Measurements from ENCODE around the gene CDK2.

CDK2 gene

GRCh38 chr12:55933799-55934742 lies 32.6 kb upstream of the CDK2 start:
- no peak overlapping the region for H3K4me2 ChIP-seq (ENCODE audit: low read length, poor library complexity, severe bottlenecking)
- H4K91ac ChIP-seq (ENCODE audit: low read length) = no peak overlapping the region
- no peak overlapping the region for H2BK12ac ChIP-seq (ENCODE audit: low read length in 2 of 2)
- peaks cover 19% of the 10 kb centered on the region for H3K79me1 ChIP-seq (replicated peaks; ENCODE audit: low read length, poor library complexity, severe bottlenecking)
- H2BK120ac ChIP-seq (ENCODE audit: low read depth, low read length) = no peak overlapping the region
- DNase-seq = peak; percentile 17
- H3K27ac ChIP-seq (ENCODE audit: low read length, poor library complexity, severe bottlenecking) = no peak overlapping the region
- peaks cover 18% of the 10 kb centered on the region for H3K4me1 ChIP-seq (ENCODE audit: control insufficient read depth, insufficient read depth, low read depth, low read length)
- H3K9ac ChIP-seq (ENCODE audit: low read length) = peak overlapping the region; percentile 17
- no peak overlapping the region for H2BK15ac ChIP-seq (ENCODE audit: low read depth, poor library complexity, severe bottlenecking)
- H4K8ac ChIP-seq (ENCODE audit: low read length) = no peak overlapping the region
- H3K23ac ChIP-seq (ENCODE audit: low read length in 2 of 2) = no peak overlapping the region
- no peaks in the 10 kb centered on the region for H3K9me3 ChIP-seq (ENCODE audit: control insufficient read depth, low read length)
- H2BK5ac ChIP-seq (ENCODE audit: low read depth, low read length, poor library complexity, severe bottlenecking) = no peak overlapping the region
- no peak overlapping the region for H3K4ac ChIP-seq (ENCODE audit: low read depth in 1 of 2, low read length in 2 of 2)
- no peak overlapping the region for H3K4me3 ChIP-seq (ENCODE audit: insufficient read depth in 1 of 2, low read depth in 1 of 2, low read length in 2 of 2)
- H2AK5ac ChIP-seq (ENCODE audit: low read length, severe bottlenecking) = no peak overlapping the region
- no peak overlapping the region for H3K18ac ChIP-seq (ENCODE audit: low read depth in 1 of 2, low read length in 2 of 2)
- H3K14ac ChIP-seq (ENCODE audit: low read length in 2 of 2) = no peak overlapping the region
- no peak overlapping the region for H2AFZ ChIP-seq (ENCODE audit: low read depth, low read length)
- peaks cover 3 to 17% of the 10 kb centered on the region in 2 experiments for H3K36me3 ChIP-seq (ENCODE audit: control insufficient read depth in 1 of 2, insufficient read depth in 2 of 2, low read depth in 1 of 2, low read length in 2 of 2)
- WGBS = 100% methylated on average over 1 of the region's 1 CpG
- no peaks in the 10 kb centered on the region for H3K27me3 ChIP-seq (ENCODE audit: control insufficient read depth in 1 of 2, insufficient read depth in 1 of 2, low read length in 2 of 2)

- Histone ChIP-seq H2BK5ac (ENCODE audit: low read depth, low read length, poor library complexity, severe bottlenecking) (no peak overlapping the region), H3K9ac (ENCODE audit: low read length) (no peak overlapping the region), H3K23ac (ENCODE audit: low read length in 2 of 2) (no peak overlapping the region), H3K27ac (ENCODE audit: low read length, poor library complexity, severe bottlenecking) (no peak overlapping the region), H3K14ac (ENCODE audit: low read length in 2 of 2) (no peak overlapping the region), H3K4me3 (ENCODE audit: insufficient read depth in 1 of 2, low read depth in 1 of 2, low read length in 2 of 2) (no peak overlapping the region), H3K18ac (ENCODE audit: low read depth in 1 of 2, low read length in 2 of 2) (no peak overlapping the region), H3K79me1 (replicated peaks; ENCODE audit: low read length, poor library complexity, severe bottlenecking) (peaks cover 15% of the 10 kb centered on the region), H4K91ac (ENCODE audit: low read length) (no peak overlapping the region), H3K4ac (ENCODE audit: low read depth in 1 of 2, low read length in 2 of 2) (no peak overlapping the region), H2AK5ac (ENCODE audit: low read length, severe bottlenecking) (no peak overlapping the region), H3K4me2 (ENCODE audit: low read length, poor library complexity, severe bottlenecking) (no peak overlapping the region), H3K36me3 (ENCODE audit: control insufficient read depth in 1 of 2, insufficient read depth in 2 of 2, low read depth in 1 of 2, low read length in 2 of 2) (peaks cover 7 to 19% of the 10 kb centered on the region in 2 experiments), H3K4me1 (ENCODE audit: control insufficient read depth, insufficient read depth, low read depth, low read length) (peaks cover 18% of the 10 kb centered on the region), H3K27me3 (ENCODE audit: control insufficient read depth in 1 of 2, insufficient read depth in 1 of 2, low read length in 2 of 2) (no peaks in the 10 kb centered on the region), H2BK15ac (ENCODE audit: low read depth, poor library complexity, severe bottlenecking) (no peak overlapping the region), H4K8ac (ENCODE audit: low read length) (no peak overlapping the region), H2BK120ac (ENCODE audit: low read depth, low read length) (no peak overlapping the region), H2BK12ac (ENCODE audit: low read length in 2 of 2) (peak overlapping the region in 1 of 2 experiments; percentile 56), H2AFZ (ENCODE audit: low read depth, low read length) (no peak overlapping the region), H3K9me3 (ENCODE audit: control insufficient read depth, low read length) (no peaks in the 10 kb centered on the region)
- no peak for DNase-seq
- 100% methylated on average over 1 of the region's 1 CpG for WGBS
Measured at GRCh38 chr12:55934773-55935172, 31.9 kb upstream of the CDK2 start.

GRCh38 chr12:55935738-55936151 lies 30.9 kb upstream of the CDK2 start:
- Histone ChIP-seq H3K79me1 (replicated peaks; ENCODE audit: low read length, poor library complexity, severe bottlenecking) (peaks cover 15% of the 10 kb centered on the region), H2AK5ac (ENCODE audit: low read length, severe bottlenecking) (no peak overlapping the region), H2BK12ac (ENCODE audit: low read length in 2 of 2) (no peak overlapping the region), H2BK15ac (ENCODE audit: low read depth, poor library complexity, severe bottlenecking) (no peak overlapping the region), H3K18ac (ENCODE audit: low read depth in 1 of 2, low read length in 2 of 2) (no peak overlapping the region), H4K8ac (ENCODE audit: low read length) (no peak overlapping the region), H3K4ac (ENCODE audit: low read depth in 1 of 2, low read length in 2 of 2) (no peak overlapping the region), H3K4me2 (ENCODE audit: low read length, poor library complexity, severe bottlenecking) (no peak overlapping the region), H2AFZ (ENCODE audit: low read depth, low read length) (no peak overlapping the region), H3K27me3 (ENCODE audit: control insufficient read depth in 1 of 2, insufficient read depth in 1 of 2, low read length in 2 of 2) (no peaks in the 10 kb centered on the region), H3K4me1 (ENCODE audit: control insufficient read depth, insufficient read depth, low read depth, low read length) (peaks cover 22% of the 10 kb centered on the region), H3K14ac (ENCODE audit: low read length in 2 of 2) (no peak overlapping the region), H3K4me3 (ENCODE audit: insufficient read depth in 1 of 2, low read depth in 1 of 2, low read length in 2 of 2) (peak overlapping the region in 1 of 2 experiments; percentile 69), H3K9me3 (ENCODE audit: control insufficient read depth, low read length) (no peaks in the 10 kb centered on the region), H4K91ac (ENCODE audit: low read length) (no peak overlapping the region), H3K27ac (ENCODE audit: low read length, poor library complexity, severe bottlenecking) (no peak overlapping the region), H3K36me3 (ENCODE audit: control insufficient read depth in 1 of 2, insufficient read depth in 2 of 2, low read depth in 1 of 2, low read length in 2 of 2) (peaks cover 10 to 23% of the 10 kb centered on the region in 2 experiments), H2BK5ac (ENCODE audit: low read depth, low read length, poor library complexity, severe bottlenecking) (no peak overlapping the region), H3K9ac (ENCODE audit: low read length) (peak overlapping the region; percentile 70), H2BK120ac (ENCODE audit: low read depth, low read length) (no peak overlapping the region), H3K23ac (ENCODE audit: low read length in 2 of 2) (no peak overlapping the region)
- no peak for DNase-seq
- 81% methylated on average over 24 of the region's 26 CpGs for WGBS

- H3K4me3 ChIP-seq (ENCODE audit: insufficient read depth in 1 of 2, low read depth in 1 of 2, low read length in 2 of 2) = no peak overlapping the region
- no peak overlapping the region for H2BK12ac ChIP-seq (ENCODE audit: low read length in 2 of 2)
- peaks cover 6% of the 10 kb centered on the region for H3K79me1 ChIP-seq (replicated peaks; ENCODE audit: low read length, poor library complexity, severe bottlenecking)
- H3K14ac ChIP-seq (ENCODE audit: low read length in 2 of 2) = no peak overlapping the region
- H3K4me2 ChIP-seq (ENCODE audit: low read length, poor library complexity, severe bottlenecking) = no peak overlapping the region
- H3K4ac ChIP-seq (ENCODE audit: low read depth in 1 of 2, low read length in 2 of 2) = no peak overlapping the region
- no peak overlapping the region for H2BK120ac ChIP-seq (ENCODE audit: low read depth, low read length)
- no peak overlapping the region for H2AFZ ChIP-seq (ENCODE audit: low read depth, low read length)
- H3K9me3 ChIP-seq (ENCODE audit: control insufficient read depth, low read length) = no peaks in the 10 kb centered on the region
- no peak overlapping the region for H2AK5ac ChIP-seq (ENCODE audit: low read length, severe bottlenecking)
- WGBS = 100% methylated on average over 1 of the region's 2 CpGs
- H3K18ac ChIP-seq (ENCODE audit: low read depth in 1 of 2, low read length in 2 of 2) = no peak overlapping the region
- H3K36me3 ChIP-seq (ENCODE audit: control insufficient read depth in 1 of 2, insufficient read depth in 2 of 2, low read depth in 1 of 2, low read length in 2 of 2) = peaks cover 19 to 45% of the 10 kb centered on the region in 2 experiments
- H3K23ac ChIP-seq (ENCODE audit: low read length in 2 of 2) = no peak overlapping the region
- no peak overlapping the region for H2BK5ac ChIP-seq (ENCODE audit: low read depth, low read length, poor library complexity, severe bottlenecking)
- no peak overlapping the region for H3K27ac ChIP-seq (ENCODE audit: low read length, poor library complexity, severe bottlenecking)
- H3K9ac ChIP-seq (ENCODE audit: low read length) = no peak overlapping the region
- peaks cover 8% of the 10 kb centered on the region for H3K4me1 ChIP-seq (ENCODE audit: control insufficient read depth, insufficient read depth, low read depth, low read length)
- DNase-seq = no peak
- H4K91ac ChIP-seq (ENCODE audit: low read length) = no peak overlapping the region
- H2BK15ac ChIP-seq (ENCODE audit: low read depth, poor library complexity, severe bottlenecking) = no peak overlapping the region
- no peak overlapping the region for H4K8ac ChIP-seq (ENCODE audit: low read length)
- no peaks in the 10 kb centered on the region for H3K27me3 ChIP-seq (ENCODE audit: control insufficient read depth in 1 of 2, insufficient read depth in 1 of 2, low read length in 2 of 2)
Measured at GRCh38 chr12:55937981-55938380, 28.6 kb upstream of the CDK2 start.

Measured in mesenchymal stem cell (in vitro differentiated cells and primary cell).